Measurements from ENCODE around the gene FRMPD4.

The FRMPD4 gene

DNA sequence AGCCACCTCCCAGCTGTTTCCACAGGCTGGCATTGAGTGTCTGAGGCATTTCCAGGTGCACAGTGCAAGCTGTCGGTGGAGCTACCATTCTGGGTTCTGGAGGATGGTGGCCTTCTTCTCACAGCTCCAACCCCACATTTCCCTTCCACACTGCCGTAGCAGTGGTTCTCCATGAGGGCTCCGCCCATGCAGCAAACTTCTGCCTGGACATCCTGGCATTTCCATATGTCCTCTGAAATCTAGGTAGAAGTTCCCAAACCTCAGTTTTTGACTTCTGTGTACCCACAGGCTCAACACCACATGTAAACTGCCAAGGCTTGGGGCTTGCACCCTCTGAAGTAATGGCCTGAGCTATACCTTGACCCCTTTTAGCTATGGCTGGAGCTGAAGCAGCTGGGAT is 10.3 kb upstream of the FRMPD4 start:
- Histone ChIP-seq H3K9me3 (peaks cover 0 to 13% (median 11%) of the 10 kb centered on the region in 3 donors), H3K4me3 (no peak overlapping the region), H3K4me1 (no peaks in the 10 kb centered on the region), H3K27ac (no peak overlapping the region), H3K36me3 (no peaks in the 10 kb centered on the region), H3K27me3 (no peaks in the 10 kb centered on the region)
- no peak for DNase-seq
- intact Hi-C loops (cut with DNase I; ENCODE audit: low total_unique reads): no loop called here
- TF ChIP-seq, protein P1, sequence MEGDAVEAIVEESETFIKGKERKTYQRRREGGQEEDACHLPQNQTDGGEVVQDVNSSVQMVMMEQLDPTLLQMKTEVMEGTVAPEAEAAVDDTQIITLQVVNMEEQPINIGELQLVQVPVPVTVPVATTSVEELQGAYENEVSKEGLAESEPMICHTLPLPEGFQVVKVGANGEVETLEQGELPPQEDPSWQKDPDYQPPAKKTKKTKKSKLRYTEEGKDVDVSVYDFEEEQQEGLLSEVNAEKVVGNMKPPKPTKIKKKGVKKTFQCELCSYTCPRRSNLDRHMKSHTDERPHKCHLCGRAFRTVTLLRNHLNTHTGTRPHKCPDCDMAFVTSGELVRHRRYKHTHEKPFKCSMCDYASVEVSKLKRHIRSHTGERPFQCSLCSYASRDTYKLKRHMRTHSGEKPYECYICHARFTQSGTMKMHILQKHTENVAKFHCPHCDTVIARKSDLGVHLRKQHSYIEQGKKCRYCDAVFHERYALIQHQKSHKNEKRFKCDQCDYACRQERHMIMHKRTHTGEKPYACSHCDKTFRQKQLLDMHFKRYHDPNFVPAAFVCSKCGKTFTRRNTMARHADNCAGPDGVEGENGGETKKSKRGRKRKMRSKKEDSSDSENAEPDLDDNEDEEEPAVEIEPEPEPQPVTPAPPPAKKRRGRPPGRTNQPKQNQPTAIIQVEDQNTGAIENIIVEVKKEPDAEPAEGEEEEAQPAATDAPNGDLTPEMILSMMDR (IDR thresholded peaks at IDR 0.05): no peak

DNA sequence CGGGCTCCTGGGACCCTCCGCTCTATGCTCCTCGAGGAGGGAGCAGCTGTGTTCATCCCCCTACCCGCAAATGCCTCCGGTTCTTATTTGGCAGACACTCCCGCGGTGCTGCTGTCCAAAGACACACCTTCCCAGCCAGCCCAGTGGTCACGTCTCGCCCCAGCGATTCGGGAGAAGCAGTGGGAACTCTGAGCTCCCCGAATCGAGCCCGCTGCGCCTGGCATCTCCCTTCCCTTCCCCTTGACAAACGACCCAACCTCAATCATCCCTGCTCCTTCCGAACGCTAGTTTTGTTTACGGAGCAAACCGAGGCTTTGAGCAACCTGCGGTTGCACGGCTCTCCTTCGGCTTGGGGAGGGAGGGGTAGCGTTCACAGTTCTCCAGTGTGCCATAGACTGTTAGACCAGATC is 317 bp upstream of the FRMPD4 start:
- intact Hi-C loops (cut with DNase I; ENCODE audit: low total_unique reads): no loop called here
- Histone ChIP-seq H3K9me3 (no peaks in the 10 kb centered on the region), H3K27me3 (peaks cover 0 to 5% of the 10 kb centered on the region in 2 donors), H3K4me3 (no peak overlapping the region), H3K36me3 (no peaks in the 10 kb centered on the region), H3K4me1 (peaks cover 0 to 10% (median 0%) of the 10 kb centered on the region in 4 donors), H3K27ac (no peak overlapping the region)
- TF ChIP-seq, protein P1 (IDR thresholded peaks at IDR 0.05): no peak
- no peak for DNase-seq

DNA sequence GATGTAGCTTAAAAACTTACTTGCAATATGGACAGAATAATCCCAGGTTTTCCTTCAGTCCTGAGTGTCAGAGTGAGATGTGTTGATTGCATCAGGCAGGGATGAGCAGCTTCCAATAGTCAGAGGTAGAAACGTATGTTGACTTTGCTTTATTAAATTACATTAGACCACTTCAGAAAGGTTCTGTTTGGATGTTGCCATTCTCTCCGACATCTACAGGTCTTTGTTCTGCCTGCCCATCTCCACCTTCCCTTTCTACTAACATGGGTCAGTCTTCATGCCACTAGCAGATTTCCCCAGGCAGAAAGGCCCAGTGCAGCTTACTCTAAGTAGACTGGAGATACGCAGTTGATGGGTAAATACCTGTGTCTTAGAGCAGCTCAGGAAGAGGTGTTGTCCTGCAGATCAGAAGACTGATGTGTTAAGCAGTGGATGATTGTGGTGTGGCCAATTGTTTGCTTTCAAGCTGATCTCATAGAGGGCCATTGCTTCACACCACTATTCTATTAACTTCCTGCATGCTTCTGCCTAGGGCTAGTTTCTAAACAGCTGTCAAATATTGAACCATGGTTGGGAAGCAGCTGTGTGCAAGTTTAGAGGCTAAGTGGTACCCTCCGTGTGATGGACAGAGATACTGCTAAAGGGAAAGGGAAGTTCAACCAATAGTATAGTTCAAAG is 1.8 kb downstream of the FRMPD4 start:
- DNase-seq: no peak
- Histone ChIP-seq H3K9me3 (no peaks in the 10 kb centered on the region), H3K36me3 (no peaks in the 10 kb centered on the region), H3K27me3 (peaks cover 0 to 5% of the 10 kb centered on the region in 2 donors), H3K4me1 (peaks cover 0 to 10% (median 0%) of the 10 kb centered on the region in 4 donors), H3K4me3 (no peak overlapping the region), H3K27ac (no peak overlapping the region)
- TF ChIP-seq, protein P1 (IDR thresholded peaks at IDR 0.05): no peak
- intact Hi-C loops (cut with DNase I; ENCODE audit: low total_unique reads): no loop called here

DNA sequence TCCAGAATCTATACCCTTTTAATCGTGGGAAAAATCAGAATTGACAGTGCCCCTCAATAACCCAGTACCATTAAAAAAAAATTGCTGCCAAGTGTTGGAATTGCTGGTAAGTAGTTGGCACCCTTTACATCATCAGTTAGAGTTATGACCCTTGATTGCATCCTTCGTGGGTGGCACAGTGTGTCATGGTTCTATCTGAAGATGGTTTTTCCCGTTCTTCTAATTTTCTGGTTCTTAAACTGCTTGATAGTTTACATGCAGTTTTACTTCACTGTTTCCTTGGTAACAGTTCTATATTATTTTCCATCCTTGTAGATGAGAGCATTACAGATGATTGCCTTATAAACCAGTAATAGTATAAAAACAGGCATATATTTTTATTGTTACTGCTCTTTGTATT is 3.2 kb downstream of the FRMPD4 start:
- no peaks in the 10 kb centered on the region for H3K36me3 ChIP-seq
- peaks cover 0 to 5% of the 10 kb centered on the region in 2 donors for H3K27me3 ChIP-seq
- no peak for DNase-seq
- no peak overlapping the region for H3K27ac ChIP-seq
- no peak overlapping the region for H3K4me3 ChIP-seq
- intact Hi-C loops (cut with DNase I; ENCODE audit: low total_unique reads): no loop called here
- H3K4me1 ChIP-seq: peaks cover 0 to 10% (median 0%) of the 10 kb centered on the region in 4 donors
- no peaks in the 10 kb centered on the region for H3K9me3 ChIP-seq
- TF ChIP-seq, protein P1 (IDR thresholded peaks at IDR 0.05): no peak

DNA sequence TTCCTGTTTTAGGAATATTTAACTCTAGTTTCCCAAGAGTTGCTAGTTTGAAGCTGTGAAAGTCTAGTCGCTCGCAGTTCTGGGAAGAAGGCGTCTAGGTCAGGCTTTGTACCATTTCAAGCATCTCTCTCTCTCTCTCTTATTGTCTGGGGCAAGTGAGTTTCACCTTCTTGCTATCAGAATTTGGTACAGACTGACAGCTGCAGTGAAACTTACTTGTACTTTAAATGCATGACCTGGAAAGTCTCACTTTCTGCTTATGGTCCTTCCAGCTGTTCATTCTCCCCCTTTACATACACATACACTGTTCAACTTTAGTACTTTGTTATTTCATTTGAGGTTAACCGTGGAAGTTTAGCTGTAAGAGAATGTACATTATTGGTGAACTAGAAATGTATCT is 4.4 kb downstream of the FRMPD4 start:
- TF ChIP-seq, protein P1 (IDR thresholded peaks at IDR 0.05): no peak
- Histone ChIP-seq H3K4me3 (no peak overlapping the region), H3K36me3 (no peaks in the 10 kb centered on the region), H3K27me3 (peaks cover 0 to 5% of the 10 kb centered on the region in 2 donors), H3K9me3 (no peaks in the 10 kb centered on the region), H3K4me1 (peaks cover 0 to 10% (median 0%) of the 10 kb centered on the region in 4 donors), H3K27ac (no peak overlapping the region)
- DNase-seq: no peak
- intact Hi-C loops (cut with DNase I; ENCODE audit: low total_unique reads): no loop called here
